GM18873 (cell line): ENCODE results near the gene ME1.
"Not testable (repeated sequence)": the region's sequence is repeated elsewhere in the genome, so short reads cannot be mapped to it uniquely, and the experiment has no call there.

Experiments
- ATAC-seq: cut with Tn5 transposase; IDR thresholded peaks from one replicate; pipeline ENCODE4 v1.9.1; 2021; ENCODE audit warnings: mild to moderate bottlenecking, moderate library complexity, moderate number of reproducible peaks; ENCODE audit not compliant: unreplicated experiment, low FRiP score

Gene ME1

DNA sequence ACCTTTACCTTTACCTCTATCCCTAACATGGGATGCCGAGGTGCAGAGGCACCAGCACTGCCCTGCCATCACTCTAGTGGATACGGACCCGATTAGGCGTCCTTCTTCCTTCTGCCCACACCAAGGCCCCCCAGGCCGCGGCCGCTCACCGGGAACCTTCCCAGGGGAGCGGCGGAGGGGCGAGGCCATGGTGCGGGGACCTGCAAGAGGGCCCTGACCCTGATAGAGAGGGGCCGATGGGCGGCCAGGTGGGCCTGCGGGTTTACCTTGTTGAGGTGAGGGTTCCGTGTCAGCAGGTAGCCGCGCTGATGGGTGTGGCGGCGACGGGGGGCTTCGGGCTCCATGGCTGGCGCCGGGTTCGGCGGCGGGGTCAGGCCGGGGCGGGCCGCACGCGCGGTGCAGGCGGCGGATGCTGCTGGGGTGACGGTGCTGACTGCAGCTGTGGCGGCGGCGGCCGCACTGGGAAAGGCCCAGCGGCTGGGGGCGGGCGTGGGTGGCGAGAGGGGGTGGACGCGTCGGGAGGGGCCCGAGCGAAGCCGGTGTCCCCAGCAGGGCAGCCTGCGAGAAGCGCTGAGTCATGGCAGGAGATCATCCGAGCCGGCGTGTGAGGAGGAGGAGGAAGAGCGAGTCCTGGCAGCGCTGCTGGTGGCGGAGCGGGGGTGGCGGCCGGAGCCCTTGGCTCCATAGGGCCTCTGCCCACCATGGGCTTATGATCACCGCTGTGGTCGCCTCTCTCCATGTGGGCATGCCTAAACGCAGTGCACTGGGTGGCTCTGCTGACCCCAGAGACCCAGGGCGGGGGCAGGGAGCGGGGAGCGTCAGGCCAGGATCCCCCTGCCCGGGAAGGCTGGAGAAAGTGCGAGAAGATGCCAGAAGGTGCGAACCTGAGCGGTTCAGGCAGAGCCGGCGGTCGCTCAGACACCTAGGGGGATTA lies at the start of gene ME1:
TSS of gene ME1 (minus strand) at position 441 of the 934 bp plus-strand sequence. CDS start at position 344, 97 bp downstream.
- peak; percentile 59 for ATAC-seq

DNA sequence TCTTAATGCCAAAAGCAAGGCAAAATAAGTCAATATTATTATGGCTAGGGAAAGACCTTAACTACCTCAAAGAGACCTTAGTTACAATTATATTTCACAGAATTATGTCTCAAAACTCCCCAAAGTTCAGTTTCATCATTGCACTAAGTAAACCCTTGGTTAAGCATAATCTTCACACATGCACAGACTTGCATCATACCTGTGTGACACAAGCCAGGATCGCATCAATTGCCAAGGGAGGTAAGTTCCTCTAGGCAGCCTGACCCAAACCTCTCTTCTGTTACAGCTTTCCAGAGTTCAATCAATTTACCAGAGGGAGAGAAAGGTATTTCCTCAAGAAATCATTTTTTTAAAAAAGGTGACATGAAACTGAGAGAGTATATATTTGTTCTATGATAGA lies 49.6 kb upstream of the ME1 start:
- no peak for ATAC-seq

DNA sequence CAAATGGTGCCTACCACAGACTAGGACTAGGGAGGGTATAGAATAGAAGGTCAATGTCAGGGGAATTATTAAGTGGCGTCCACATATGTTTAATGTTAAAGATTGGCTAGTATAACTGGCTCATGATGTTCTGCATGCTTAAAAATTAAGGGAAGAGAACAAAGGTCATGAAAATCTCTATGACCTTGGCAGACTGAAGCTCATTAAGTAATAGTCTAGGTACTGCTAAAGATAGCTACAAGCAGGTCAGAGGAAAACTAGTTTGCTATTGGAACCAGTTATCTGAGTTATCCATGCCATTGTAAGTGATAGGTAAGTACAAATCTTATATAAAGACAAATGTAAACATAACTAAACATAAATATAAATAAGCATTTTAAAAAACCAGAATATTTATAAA lies 48.5 kb upstream of the ME1 start:
- ATAC-seq = no peak

DNA sequence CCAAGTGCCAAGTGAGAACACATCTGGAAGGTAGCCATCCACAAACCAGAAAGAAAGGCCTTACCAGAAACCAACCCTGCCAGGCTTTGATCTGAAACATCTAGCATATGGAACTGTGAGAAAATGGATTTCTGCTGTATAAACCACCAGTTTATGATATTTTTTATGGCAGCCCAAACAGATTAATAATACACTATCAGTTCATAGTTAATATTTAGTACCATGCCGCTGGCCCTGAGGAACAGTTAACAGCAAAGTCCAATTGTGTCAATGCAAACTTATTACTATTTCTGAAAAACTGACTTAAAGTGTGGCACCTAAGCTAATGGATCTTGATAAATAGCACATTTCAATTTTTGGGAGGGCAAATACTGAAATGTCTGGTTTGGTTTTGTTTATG lies 46.1 kb upstream of the ME1 start:
- ATAC-seq = no peak

GRCh38 chr6:83474309-83474708 lies 43.5 kb upstream of the ME1 start:
- ATAC-seq = no peak

GRCh38 chr6:83472767-83473166 lies 41.9 kb upstream of the ME1 start:
- no peak for ATAC-seq

GRCh38 chr6:83470587-83470986 lies 39.7 kb upstream of the ME1 start:
- no peak for ATAC-seq

DNA sequence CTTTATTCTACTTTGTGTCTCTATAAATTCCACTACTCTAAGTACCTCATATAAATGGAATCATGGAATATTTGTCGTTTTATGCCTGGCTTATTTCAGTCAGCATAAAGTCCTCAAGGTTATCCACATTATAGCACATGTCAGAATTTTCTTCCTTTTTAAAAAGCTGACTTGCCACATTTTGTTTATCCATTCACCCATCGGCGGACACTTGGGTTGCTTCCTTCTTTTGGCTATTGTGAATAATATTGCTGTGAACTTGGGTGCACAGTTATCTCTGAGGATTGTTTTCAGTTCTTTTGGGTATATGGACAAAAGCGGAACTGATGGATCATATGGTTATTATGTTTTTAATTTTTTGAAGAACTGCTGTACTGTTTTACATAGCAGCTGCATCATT lies 39.1 kb upstream of the ME1 start:
- ATAC-seq = no peak

- ATAC-seq = no peak
These were observed 36.8 kb upstream of the ME1 start for GRCh38 chr6:83467620-83468036.

DNA sequence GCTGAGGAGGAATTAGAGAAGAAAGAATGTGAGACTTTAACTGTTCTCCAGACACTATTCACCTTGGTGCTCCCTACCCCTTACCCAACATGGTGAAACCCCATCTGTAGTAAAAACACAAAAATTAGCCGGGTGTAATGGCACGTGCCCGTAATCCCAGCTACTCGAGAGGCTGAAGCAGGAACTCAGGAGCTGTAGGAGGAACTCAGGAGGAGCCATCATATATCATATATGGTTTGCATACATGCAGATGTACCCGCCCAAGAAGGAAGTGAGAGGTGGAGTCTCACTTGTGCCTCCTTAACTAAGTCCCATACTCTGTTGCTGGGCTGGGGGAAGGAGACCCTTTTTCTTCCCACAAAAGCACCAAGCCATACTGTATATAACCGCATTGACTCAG lies 35.5 kb upstream of the ME1 start:
- ATAC-seq = no peak

- no peak for ATAC-seq
These were observed 33.7 kb upstream of the ME1 start for GRCh38 chr6:83464381-83465140.

- ATAC-seq = no peak
These were observed 33.0 kb upstream of the ME1 start for GRCh38 chr6:83463886-83464285.

GRCh38 chr6:83462524-83462923 lies 31.7 kb upstream of the ME1 start:
- no peak for ATAC-seq

DNA sequence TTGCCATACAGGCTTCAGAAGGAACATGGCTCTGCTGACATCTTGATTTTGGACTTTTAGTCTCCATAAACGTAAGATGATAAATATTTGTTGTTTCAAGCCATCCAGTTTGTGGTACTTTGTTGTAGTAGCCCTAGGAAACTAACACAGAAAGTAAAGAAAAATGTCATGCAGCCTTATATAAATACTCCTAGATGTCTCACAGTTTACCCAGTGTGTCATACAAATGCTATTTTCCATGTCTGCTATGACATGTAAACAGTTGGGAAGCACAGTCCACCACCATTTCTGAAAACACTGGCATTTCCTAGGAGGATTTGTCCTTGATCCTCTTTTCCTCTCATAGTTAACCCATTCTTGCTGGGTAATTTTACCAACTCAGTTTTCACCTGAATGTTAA lies 30.6 kb upstream of the ME1 start:
- no peak for ATAC-seq

DNA sequence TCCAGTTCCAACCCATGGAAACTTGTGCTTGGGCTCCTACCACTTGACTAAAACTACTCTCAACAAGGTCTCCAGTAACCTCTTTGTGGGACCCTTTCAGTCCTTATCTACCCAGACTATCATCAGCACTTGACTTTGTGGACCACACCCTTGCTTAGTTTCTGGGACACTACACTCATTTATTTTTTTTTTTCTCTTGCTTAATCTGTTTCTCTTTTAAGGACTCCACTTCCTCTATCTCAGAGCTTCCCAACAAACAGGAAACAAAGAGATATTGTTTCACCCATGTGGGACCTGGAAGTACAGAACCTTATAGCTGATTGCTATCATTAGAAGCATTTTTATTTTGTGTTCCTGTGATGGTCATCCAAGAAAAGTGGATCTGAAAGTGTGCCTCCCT lies 28.8 kb upstream of the ME1 start:
- no peak for ATAC-seq

DNA sequence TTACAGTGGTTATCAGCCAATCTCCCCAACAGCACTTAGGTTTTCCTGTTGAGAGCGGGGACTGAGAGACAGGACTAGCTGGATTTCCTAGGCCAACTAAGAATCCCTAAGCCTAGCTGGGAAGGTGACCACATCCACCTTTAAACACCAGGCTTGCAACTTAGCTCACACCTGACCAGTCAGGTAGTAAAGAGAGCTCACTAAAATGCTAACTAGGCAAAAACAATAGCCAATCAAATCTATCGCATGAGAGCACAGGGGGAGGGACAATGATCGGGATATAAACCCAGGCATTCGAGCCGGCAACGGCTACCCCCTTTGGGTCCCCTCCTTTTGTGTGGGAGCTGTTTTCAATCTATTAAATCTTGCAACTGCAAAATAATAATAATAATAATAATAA lies 19.2 kb upstream of the ME1 start:
- ATAC-seq = not testable (repeated sequence)

DNA sequence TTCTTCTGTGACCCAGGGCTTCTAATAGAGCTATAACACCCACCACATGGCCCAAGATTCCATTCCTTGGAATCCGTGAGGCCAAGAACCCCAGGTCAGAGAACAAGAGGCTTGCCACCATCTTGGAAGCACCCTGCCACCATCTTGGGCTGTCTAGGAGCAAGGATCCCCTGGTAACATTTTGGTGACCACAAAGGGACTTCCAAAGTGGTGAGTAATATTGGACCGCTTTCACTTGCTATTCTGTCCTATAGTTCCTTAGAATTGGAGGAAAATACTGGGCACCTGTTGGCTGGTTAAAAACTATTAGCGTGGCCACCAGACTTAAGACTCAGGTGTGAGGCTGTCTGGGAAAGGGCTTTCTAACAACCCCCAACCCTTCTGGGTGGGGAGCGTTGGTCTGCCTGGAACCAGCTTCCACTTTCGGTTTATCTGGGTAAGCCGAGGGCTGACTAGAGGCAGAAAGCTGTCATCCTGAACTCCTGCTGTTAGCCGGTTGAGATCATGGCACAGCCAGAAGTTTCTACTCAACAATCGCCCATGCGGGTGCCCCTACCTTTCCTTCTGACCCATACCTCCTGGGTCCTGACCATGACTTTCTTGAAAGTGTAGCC lies 13.3 kb upstream of the ME1 start:
- not testable (repeated sequence) for ATAC-seq

- ATAC-seq = no peak
These were observed 12.7 kb upstream of the ME1 start for GRCh38 chr6:83443516-83443915.

GRCh38 chr6:83442752-83443151 lies 11.9 kb upstream of the ME1 start:
- no peak for ATAC-seq

GRCh38 chr6:83439201-83439600 lies 8.3 kb upstream of the ME1 start:
- ATAC-seq = no peak

DNA sequence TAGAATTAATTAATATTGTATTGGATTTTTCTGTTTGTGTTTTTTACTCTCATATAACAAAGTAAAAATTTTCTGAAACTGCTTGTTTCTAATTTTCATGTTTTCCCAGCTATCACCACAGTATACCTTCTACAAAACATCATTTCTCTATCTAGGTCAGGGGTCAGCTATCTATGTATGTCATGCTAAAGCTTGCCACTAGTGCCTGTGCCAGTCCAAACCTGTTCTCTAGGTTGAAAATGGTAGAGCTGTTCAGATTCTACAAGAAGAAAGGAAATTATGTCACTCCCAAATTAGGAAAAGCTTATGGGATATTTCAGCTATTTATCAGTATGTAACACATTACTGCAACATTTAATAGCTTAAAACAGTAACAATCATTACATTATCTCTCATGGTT lies 5.8 kb upstream of the ME1 start:
- ATAC-seq = no peak
